Measurements from ENCODE around the gene ATP6V1F. TPM values are rescaled to one million over a fixed set of nuclear protein-coding genes. Genes with fewer than 3 reads are reported as not detected.

ATP6V1F gene
- total RNA-seq, 1 donor from 2014 or later, result 61.4 TPM

GRCh38 chr7:128832880-128833147 lies 29.8 kb upstream of the ATP6V1F start:
- Histone ChIP-seq H4K20me1 (ENCODE audit: low read depth) (no peaks in the 10 kb centered on the region), H3K9ac (no peak overlapping the region), H3K4me1 (peaks cover 54% of the 10 kb centered on the region), H3K27ac (peak overlapping the region; percentile 77), H3K4me2 (peak overlapping the region; percentile 83), H3K9me3 (ENCODE audit: low read depth) (no peaks in the 10 kb centered on the region), H3K36me3 (no peaks in the 10 kb centered on the region), H3K27me3 (peaks cover 19% of the 10 kb centered on the region), H2AFZ (replicated peaks) (no peak overlapping the region), H3K79me2 (ENCODE audit: low read depth) (no peaks in the 10 kb centered on the region), H3K4me3 (peak overlapping the region; percentile 53), H3F3A (ENCODE audit: low read depth) (peaks cover 50% of the 10 kb centered on the region)
- H3K36me3 Mint-ChIP-seq, result no peaks in the 10 kb centered on the region
- no peak overlapping the region for H3K27ac Mint-ChIP-seq
- H3K4me1 Mint-ChIP-seq, result peaks cover 46% of the 10 kb centered on the region
- H3K27me3 Mint-ChIP-seq (ENCODE audit: insufficient read depth, low read depth), result peaks cover 22% of the 10 kb centered on the region
- no peaks in the 10 kb centered on the region for H3K9me3 Mint-ChIP-seq
- H3K4me3 Mint-ChIP-seq, result peak overlapping the region; percentile 58
- TF ChIP-seq EZH2phosphoT487 (IDR thresholded peaks at IDR 0.05) (no peak), EZH2 (IDR thresholded peaks at IDR 0.05) (no peak), CTCF (IDR thresholded peaks at IDR 0.05) (no peak)
- no peak for DNase-seq (ENCODE audit: low spot score)

- Mint-ChIP-seq H3K4me1 (peaks cover 41% of the 10 kb centered on the region), H3K27ac (peak overlapping the region; percentile 96), H3K4me3 (peak overlapping the region; percentile 72), H3K9me3 (no peaks in the 10 kb centered on the region), H3K27me3 (ENCODE audit: insufficient read depth, low read depth) (peaks cover 21% of the 10 kb centered on the region), H3K36me3 (no peaks in the 10 kb centered on the region)
- Histone ChIP-seq H3K4me1 (peaks cover 49% of the 10 kb centered on the region), H3K9me3 (ENCODE audit: low read depth) (no peaks in the 10 kb centered on the region), H3K9ac (no peak overlapping the region), H3K79me2 (ENCODE audit: low read depth) (no peaks in the 10 kb centered on the region), H3K27me3 (peaks cover 19% of the 10 kb centered on the region), H2AFZ (replicated peaks) (no peak overlapping the region), H3K27ac (peak overlapping the region; percentile 77), H3F3A (ENCODE audit: low read depth) (peaks cover 45% of the 10 kb centered on the region), H3K4me3 (peak overlapping the region; percentile 53), H3K36me3 (no peaks in the 10 kb centered on the region), H3K4me2 (peak overlapping the region; percentile 83), H4K20me1 (ENCODE audit: low read depth) (no peaks in the 10 kb centered on the region)
- TF ChIP-seq EZH2 (IDR thresholded peaks at IDR 0.05) (no peak), CTCF (IDR thresholded peaks at IDR 0.05) (no peak), EZH2phosphoT487 (IDR thresholded peaks at IDR 0.05) (no peak)
- peak; percentile 69 for DNase-seq (ENCODE audit: low spot score)
Observed at GRCh38 chr7:128833148-128833945, 29.3 kb upstream of the ATP6V1F start.

- Histone ChIP-seq H3K4me2 (peak overlapping the region; percentile 83), H3K4me1 (peaks cover 45% of the 10 kb centered on the region), H2AFZ (replicated peaks) (no peak overlapping the region)
Observed at GRCh38 chr7:128833946-128834325, 28.7 kb upstream of the ATP6V1F start.

More at GRCh38 chr7:128833946-128834325, 28.7 kb upstream of the ATP6V1F start:
- peaks cover 19% of the 10 kb centered on the region for H3K27me3 ChIP-seq
- peak; percentile 12 for DNase-seq (ENCODE audit: low spot score)
- no peaks in the 10 kb centered on the region for H3K9me3 ChIP-seq (ENCODE audit: low read depth)
- H3K36me3 Mint-ChIP-seq, result no peaks in the 10 kb centered on the region
- peak overlapping the region; percentile 96 for H3K27ac Mint-ChIP-seq
- no peak overlapping the region for H3K27ac ChIP-seq
- peaks cover 41% of the 10 kb centered on the region for H3F3A ChIP-seq (ENCODE audit: low read depth)
- peak overlapping the region; percentile 53 for H3K4me3 ChIP-seq
- H3K4me3 Mint-ChIP-seq, result peak overlapping the region; percentile 48
- TF ChIP-seq EZH2 (IDR thresholded peaks at IDR 0.05) (no peak), EZH2phosphoT487 (IDR thresholded peaks at IDR 0.05) (no peak), CTCF (IDR thresholded peaks at IDR 0.05) (no peak)
- H3K9ac ChIP-seq, result no peak overlapping the region
- no peaks in the 10 kb centered on the region for H3K9me3 Mint-ChIP-seq
- H3K4me1 Mint-ChIP-seq, result peaks cover 37% of the 10 kb centered on the region
- no peaks in the 10 kb centered on the region for H4K20me1 ChIP-seq (ENCODE audit: low read depth)
- H3K79me2 ChIP-seq (ENCODE audit: low read depth), result no peaks in the 10 kb centered on the region
- H3K36me3 ChIP-seq, result no peaks in the 10 kb centered on the region
- H3K27me3 Mint-ChIP-seq (ENCODE audit: insufficient read depth, low read depth), result peaks cover 18% of the 10 kb centered on the region
